ENCODE measurements around the gene GATA6.

GRCh38 chr18:22185771-22186386 lies 16.5 kb downstream of the GATA6 start:
- TF ChIP-seq EZH2 (IDR thresholded peaks at IDR 0.05; ENCODE audit: low read depth, unreplicated experiment) (no peak), JUNB (IDR thresholded peaks at IDR 0.05; ENCODE audit: unreplicated experiment) (no peak), EZH2phosphoT487 (IDR thresholded peaks at IDR 0.05; ENCODE audit: unreplicated experiment) (no peak), POLR2AphosphoS5 (IDR thresholded peaks at IDR 0.05; ENCODE audit: low read depth) (no peak), ETS1 (IDR thresholded peaks at IDR 0.05) (no peak), CREB1 (CRISPR knock-in tag; IDR thresholded peaks at IDR 0.05; ENCODE audit: low read depth) (no peak), ZNF331 (CRISPR knock-in tag; IDR thresholded peaks at IDR 0.05; ENCODE audit: low read depth) (no peak), ZNF114 (CRISPR knock-in tag; IDR thresholded peaks at IDR 0.05) (no peak), STAT1 (IDR thresholded peaks at IDR 0.05; ENCODE audit: unreplicated experiment) (no peak)
- TF ChIP-seq, protein P1, sequence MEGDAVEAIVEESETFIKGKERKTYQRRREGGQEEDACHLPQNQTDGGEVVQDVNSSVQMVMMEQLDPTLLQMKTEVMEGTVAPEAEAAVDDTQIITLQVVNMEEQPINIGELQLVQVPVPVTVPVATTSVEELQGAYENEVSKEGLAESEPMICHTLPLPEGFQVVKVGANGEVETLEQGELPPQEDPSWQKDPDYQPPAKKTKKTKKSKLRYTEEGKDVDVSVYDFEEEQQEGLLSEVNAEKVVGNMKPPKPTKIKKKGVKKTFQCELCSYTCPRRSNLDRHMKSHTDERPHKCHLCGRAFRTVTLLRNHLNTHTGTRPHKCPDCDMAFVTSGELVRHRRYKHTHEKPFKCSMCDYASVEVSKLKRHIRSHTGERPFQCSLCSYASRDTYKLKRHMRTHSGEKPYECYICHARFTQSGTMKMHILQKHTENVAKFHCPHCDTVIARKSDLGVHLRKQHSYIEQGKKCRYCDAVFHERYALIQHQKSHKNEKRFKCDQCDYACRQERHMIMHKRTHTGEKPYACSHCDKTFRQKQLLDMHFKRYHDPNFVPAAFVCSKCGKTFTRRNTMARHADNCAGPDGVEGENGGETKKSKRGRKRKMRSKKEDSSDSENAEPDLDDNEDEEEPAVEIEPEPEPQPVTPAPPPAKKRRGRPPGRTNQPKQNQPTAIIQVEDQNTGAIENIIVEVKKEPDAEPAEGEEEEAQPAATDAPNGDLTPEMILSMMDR (conservative IDR thresholded peaks at IDR 0.05; ENCODE audit: low read depth in 2 of 2): no peak
- TF ChIP-seq, protein P2, sequence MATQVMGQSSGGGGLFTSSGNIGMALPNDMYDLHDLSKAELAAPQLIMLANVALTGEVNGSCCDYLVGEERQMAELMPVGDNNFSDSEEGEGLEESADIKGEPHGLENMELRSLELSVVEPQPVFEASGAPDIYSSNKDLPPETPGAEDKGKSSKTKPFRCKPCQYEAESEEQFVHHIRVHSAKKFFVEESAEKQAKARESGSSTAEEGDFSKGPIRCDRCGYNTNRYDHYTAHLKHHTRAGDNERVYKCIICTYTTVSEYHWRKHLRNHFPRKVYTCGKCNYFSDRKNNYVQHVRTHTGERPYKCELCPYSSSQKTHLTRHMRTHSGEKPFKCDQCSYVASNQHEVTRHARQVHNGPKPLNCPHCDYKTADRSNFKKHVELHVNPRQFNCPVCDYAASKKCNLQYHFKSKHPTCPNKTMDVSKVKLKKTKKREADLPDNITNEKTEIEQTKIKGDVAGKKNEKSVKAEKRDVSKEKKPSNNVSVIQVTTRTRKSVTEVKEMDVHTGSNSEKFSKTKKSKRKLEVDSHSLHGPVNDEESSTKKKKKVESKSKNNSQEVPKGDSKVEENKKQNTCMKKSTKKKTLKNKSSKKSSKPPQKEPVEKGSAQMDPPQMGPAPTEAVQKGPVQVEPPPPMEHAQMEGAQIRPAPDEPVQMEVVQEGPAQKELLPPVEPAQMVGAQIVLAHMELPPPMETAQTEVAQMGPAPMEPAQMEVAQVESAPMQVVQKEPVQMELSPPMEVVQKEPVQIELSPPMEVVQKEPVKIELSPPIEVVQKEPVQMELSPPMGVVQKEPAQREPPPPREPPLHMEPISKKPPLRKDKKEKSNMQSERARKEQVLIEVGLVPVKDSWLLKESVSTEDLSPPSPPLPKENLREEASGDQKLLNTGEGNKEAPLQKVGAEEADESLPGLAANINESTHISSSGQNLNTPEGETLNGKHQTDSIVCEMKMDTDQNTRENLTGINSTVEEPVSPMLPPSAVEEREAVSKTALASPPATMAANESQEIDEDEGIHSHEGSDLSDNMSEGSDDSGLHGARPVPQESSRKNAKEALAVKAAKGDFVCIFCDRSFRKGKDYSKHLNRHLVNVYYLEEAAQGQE (IDR thresholded peaks at IDR 0.05; ENCODE audit: unreplicated experiment): no peak
